GM12891 (cell line): ENCODE data around the gene TPD52L1.

Source experiments
- POLR2A ChIP-seq: IDR thresholded peaks from 2 replicates; pipeline ENCODE4 v1.6.1; 2011; ENCODE audit warnings: low read depth, low read length, control low read depth
- POLR2AphosphoS5 ChIP-seq: IDR thresholded peaks from 2 replicates; pipeline ENCODE4 v1.6.1; 2011; ENCODE audit warnings: low read depth, low read length, control low read depth
- SPI1 ChIP-seq: IDR thresholded peaks from 2 replicates; pipeline ENCODE4 v1.6.1; 2011; ENCODE audit warnings: low read depth, low read length, control low read depth

- no peak for TF ChIP-seq POLR2A
- no peak for TF ChIP-seq SPI1
- TF ChIP-seq POLR2AphosphoS5 = no peak
Measured at GRCh38 chr6:125213939-125214338, 60.4 kb downstream of the TPD52L1 start.
